Measurements from ENCODE around the gene PLEKHM2.

The PLEKHM2 gene

DNA sequence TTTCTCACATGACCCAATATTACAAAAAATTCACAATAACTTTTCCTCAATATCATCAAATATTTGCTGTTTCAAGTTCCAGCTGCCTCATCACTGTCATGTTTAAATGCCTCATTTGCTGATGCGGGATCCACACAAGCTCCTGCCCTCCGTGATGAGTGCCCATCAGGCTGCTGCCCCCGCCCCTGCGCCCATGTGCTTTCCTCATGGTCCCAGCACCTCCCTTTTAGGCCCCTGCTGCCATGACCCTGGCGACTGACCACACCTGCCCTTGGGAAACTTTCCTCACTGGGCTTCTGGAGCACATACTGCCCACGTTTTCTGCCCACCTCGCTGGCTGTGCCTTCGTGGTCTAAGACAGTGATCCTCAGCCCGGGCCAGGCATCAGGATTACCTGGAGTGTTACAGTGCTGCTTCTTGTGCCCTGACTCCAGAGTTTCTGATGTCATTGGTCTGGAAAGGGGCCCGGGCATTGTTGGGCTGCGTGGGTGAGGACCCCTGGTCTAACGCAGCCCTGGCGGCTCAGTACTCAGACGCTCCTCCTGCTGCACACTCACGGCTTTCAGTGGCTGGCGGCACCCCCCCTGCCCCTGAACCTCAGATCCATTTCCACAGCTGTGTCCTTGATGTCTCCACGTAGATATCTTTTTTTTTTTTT lies 20.5 kb downstream of the PLEKHM2 start:
- FAIRE-seq, result no peak

DNA sequence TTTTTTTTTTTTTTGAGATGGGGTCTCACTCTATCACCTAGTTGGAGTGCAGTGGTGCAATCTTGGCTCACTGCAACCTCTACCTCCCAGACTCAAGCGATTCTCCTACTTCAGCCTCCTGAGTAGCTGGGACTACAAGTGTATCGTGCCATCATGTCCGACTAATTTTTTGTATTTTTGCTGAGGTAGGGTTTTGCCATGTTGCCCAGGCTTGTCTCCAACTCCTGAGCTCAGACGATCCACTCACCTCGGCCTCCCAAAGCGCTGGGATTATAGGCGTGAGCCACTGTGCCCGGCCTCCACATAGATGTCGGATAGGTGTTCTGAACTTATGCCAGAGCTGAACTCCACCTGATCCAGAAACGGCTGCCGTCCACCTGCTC lies 21.1 kb downstream of the PLEKHM2 start:
- no peak for FAIRE-seq

DNA sequence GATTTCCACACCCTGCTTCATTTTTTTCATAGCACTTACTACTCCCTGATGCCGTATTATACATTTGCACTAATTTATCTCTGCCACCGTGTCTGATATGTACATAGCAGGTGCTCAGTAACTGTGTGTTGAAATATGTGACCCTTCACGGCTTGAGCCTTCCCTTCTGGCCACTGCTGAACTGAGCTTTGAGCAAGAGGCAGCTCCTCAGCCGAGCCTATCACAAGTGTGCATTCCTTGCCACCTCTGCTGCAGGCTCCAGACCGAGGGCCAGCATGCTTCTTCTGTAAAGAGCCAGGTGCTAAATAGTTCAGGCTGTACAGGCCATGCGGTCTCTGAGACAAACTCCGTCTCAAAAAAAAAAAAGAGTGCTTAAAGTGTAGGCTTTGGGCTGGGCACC lies 22.6 kb downstream of the PLEKHM2 start:
- FAIRE-seq, result no peak

- FAIRE-seq, result no peak
These were observed 23.3 kb downstream of the PLEKHM2 start for GRCh38 chr1:15707239-15707925.

DNA sequence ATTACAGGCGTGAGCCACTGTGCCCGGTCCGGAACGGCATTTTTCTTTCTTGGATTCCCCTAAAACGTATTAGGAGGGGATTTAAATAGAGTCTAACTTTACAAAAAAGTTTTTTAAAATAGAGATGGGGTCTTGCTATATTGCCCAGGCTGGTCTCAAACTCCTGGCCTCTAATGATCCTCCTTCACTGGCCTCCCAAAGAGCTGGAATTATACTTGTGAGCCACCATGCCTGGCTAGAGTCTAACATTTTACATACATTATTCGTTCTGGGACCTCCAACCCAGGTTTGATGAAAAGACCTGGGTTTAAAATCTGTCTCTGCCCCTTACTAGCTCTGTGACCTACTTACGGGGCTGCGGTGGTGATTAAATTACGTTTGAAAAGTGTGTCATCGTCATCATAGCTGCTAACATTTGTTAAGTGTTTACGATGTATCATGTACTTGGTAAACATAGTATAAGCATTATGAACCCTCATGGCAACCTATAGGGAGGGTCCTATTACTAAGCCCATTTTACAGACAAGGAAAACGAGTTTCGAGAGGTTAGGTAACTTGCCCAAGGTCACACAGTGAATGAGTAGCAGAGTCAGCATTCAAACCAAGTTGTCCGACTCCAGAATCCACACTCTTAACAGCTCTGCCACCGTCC lies 24.5 kb downstream of the PLEKHM2 start:
- FAIRE-seq, result no peak

- FAIRE-seq, result no peak
These were observed 25.1 kb downstream of the PLEKHM2 start for GRCh38 chr1:15709226-15709625.

DNA sequence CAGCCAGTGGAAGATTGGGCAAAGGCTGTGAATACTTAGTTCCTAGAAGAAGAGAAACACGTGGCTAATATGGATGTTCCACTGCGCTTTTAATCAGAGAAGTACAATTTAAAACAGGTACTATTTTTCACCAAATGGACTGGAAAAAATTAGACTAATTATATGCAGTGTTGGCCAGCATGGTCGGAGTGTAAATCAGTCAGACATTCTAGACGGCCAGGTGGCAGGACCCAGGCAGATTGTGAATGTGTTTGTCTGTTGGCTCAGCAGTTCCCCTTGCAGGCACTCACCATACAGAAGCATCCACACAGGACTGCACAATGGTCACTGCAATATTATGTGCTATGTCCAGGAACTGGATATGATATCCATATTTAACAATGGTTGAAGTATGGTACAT lies 28.0 kb downstream of the PLEKHM2 start:
- FAIRE-seq, result no peak

- no peak for FAIRE-seq
These were observed 30.5 kb downstream of the PLEKHM2 start for GRCh38 chr1:15714406-15715136.

GRCh38 chr1:15717418-15718125 lies 33.5 kb downstream of the PLEKHM2 start:
- no peak for FAIRE-seq

GRCh38 chr1:15718199-15718601 lies 34.1 kb downstream of the PLEKHM2 start:
- no peak for FAIRE-seq

DNA sequence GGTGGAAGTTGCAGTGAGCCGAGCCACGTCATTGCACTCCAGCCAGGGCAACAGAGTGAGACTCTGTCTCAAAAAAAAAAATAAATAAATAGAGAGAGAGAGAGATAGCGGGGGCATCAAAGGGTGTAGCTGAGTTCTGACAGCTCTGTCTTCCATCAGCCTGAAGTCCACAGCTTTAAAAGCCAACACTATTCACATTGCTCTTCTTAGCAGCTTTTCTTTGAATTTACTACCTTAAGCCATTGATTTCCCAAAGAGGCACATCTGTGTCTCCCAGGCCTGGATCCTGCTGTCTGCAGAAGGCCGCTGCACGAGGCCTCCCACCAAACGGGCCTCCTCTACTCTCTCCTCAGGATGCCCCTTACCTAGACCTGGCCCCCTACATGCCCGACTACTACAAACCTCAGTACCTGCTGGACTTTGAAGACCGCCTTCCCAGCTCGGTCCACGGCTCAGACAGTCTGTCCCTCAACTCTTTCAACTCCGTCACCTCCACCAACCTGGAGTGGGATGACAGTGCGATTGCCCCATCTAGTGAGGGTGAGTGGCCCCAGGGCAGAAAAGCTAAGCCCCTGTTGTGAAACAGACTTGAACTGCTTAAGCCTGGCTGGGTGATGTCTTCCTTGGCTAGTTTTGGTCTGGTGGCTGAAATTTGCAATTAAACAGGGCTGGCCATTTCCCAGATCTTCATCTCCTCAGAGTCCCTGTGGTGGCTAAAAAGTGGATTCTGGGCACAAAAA lies 35.4 kb downstream of the PLEKHM2 start:
- no peak for FAIRE-seq

DNA sequence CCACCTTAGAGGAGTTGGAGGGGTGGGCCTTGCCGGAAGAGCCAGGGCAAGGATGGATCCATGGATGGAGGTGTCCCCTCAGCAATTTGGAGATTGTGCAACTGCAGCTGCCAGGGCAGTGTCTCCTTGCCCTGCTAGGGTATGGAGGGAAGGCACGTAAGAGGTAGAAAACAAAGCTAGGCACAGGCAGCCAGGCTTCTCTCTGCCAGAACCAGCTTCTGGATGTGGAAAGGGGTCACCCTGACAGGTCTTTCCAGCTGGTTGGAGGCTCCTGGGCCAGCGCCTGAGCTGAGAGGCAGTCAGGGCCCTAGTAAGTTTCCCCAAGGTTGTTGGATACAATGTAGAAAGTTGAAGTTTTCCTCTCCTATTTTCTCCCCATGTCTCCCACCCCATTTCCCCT lies 36.7 kb downstream of the PLEKHM2 start:
- FAIRE-seq, result no peak

DNA sequence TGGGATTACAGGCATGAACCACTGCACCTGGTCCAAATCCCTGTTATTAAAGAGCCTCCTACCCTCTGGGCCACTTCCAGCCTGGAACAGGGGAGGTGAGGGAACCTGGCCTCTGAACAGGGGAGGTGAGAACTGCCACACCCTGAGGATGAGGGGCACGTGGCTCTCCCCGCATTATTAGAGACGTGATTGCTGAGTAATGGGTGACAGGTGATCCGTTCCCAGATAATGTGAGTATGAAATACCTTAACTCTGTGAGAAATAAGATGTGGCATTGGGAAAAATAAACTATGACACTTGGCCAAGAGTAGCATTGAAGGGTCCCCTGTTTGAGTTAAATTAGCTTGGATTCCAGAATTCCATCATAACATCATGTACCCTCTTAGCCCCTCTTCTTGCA lies 38.3 kb downstream of the PLEKHM2 start:
- no peak for FAIRE-seq

DNA sequence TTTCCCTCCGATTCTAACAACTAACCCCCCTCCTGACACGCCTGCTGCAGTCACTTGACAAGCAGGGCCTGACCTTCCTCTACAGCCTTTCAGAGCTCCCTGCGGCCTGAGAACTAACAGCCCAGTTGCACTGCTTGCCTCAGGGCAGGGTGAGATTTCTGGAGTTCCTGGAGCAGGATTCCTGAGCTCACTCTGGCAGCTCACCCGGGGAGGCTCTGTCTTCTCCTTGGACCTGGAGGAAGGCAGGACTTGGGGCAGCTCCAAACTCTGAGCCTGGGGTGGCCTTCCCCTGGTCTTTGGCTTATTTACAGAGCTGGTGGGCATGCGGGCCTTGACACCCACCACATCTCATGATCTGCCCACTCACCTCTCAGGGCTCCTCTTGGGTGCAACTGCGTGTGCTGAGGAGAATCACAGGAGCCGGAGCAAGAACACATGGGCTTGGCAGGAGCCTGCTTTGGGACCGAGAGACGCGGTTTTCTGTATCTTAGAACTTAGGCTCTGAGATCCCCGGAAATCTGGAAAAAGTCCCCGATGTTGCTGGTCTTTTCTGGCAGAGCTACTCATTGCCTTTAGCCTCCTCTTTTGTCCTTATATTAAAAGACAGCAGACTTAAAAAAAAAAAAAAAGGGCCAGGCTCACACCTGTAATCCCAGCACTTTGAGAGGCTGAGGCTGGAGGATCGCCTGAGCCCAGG lies 38.9 kb downstream of the PLEKHM2 start:
- FAIRE-seq, result no peak

DNA sequence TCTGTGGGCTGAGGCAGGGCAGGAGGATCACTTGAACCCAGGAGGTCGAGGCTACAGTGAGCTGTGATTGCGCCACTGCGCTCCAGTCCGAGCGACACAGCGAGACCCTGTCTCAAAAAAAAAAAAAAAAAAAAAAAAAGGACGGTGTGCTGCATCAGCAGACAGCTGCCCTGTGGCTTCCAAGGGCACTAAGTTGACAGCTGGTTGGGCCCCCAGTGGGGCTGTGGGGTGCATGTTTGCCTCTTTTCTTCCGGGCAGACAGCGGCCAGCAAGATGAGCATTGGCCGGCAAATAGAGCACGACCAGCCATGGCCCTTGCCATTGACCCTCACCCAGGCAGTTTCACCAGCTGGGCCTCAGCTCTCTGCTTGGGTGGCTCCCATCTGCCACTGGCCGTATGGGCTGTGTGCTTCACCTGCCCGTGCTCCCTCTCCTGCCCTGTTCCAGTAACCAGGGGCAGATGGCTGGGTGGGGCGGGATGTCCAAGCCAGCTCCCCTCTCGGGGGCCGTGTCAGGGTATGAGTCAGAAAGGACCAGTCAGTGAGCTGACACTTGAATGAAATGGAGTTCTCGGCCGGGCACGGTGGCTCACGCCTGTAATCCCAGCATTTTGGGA lies 39.6 kb downstream of the PLEKHM2 start:
- no peak for FAIRE-seq

GRCh38 chr1:15724949-15725880 lies 41.1 kb downstream of the PLEKHM2 start:
- FAIRE-seq, result no peak

- FAIRE-seq, result no peak
These were observed 42.4 kb downstream of the PLEKHM2 start for GRCh38 chr1:15726508-15726907.

DNA sequence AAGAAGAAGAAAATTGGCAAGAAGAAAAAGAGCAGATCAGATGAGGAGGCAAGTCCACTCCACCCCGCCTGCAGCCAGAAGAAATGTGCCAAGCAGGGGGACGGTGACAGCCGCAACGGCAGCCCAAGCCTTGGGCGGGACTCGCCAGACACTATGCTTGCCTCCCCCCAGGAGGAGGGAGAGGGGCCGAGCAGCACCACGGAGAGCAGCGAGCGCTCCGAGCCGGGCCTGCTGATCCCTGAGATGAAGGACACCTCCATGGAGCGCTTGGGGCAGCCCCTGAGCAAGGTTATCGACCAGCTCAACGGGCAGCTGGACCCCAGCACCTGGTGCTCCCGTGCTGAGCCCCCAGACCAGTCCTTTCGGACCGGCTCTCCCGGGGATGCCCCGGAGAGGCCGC lies 42.9 kb downstream of the PLEKHM2 start:
- no peak for FAIRE-seq

DNA sequence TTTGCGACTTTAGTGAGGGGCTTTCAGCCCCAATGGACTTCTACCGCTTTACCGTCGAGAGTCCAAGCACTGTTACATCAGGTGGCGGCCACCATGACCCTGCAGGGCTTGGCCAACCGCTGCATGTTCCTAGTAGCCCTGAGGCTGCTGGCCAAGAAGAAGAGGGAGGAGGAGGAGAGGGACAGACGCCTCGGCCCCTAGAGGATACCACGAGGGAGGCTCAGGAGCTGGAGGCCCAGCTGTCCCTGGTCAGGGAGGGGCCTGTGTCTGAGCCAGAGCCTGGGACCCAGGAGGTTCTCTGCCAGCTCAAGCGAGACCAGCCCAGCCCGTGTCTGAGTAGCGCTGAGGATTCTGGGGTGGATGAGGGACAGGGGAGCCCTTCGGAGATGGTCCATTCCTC lies 43.3 kb downstream of the PLEKHM2 start:
- no peak for FAIRE-seq

All from colon (tissue), 2 donors.